Measurements from ENCODE around the gene LNPEP.
"Not testable (repeated sequence)": the region's sequence is repeated elsewhere in the genome, so short reads cannot be mapped to it uniquely, and the experiment has no call there.

The LNPEP gene

DNA sequence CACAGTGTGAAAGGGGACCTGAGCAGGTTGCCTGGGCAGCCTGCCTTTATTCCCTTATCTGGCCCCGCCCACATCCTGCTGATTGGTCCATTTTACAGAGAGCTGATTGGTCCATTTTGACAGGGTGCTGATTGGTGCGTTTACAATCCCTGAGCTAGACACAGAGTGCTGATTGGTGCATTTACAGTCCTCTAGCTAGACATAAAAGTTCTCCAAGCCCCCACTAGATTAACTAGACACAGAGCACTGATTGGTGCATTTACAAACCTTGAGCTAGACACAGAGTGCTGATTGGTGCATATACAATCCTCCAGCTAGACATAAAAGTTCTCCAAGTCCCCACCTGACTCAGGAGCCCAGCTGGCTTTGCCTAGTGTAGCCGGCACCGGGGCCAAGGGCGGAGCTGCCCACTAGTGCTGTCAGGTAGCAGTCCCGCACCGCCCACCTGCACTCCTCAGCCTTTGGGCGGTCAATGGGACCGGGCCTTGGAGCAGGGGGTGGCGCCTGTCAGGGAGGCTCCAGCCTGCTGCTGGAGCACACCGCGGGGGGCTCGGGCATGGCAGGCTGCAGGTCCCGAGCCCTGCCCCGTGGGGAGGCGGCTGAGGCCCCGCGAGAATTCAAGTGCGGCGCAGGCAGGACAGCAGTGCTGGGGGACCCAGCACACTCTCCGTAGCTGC lies 149.0 kb downstream of the LNPEP start:
- peaks cover 17% of the 10 kb centered on the region for H3K9me3 ChIP-seq (ENCODE audit: control insufficient read depth, insufficient read depth, low read depth, low read length)
- H3K9ac ChIP-seq (ENCODE audit: low read length); H3K36me3 ChIP-seq (ENCODE audit: control insufficient read depth, insufficient read depth, low read length); H3K4me1 ChIP-seq (ENCODE audit: control insufficient read depth, insufficient read depth, low read length); H3K27ac ChIP-seq (ENCODE audit: low read depth, low read length); H3K4me3 ChIP-seq (ENCODE audit: low read depth, low read length); H3K27me3 ChIP-seq (ENCODE audit: control insufficient read depth, insufficient read depth, low read length): not testable (repeated sequence)

DNA sequence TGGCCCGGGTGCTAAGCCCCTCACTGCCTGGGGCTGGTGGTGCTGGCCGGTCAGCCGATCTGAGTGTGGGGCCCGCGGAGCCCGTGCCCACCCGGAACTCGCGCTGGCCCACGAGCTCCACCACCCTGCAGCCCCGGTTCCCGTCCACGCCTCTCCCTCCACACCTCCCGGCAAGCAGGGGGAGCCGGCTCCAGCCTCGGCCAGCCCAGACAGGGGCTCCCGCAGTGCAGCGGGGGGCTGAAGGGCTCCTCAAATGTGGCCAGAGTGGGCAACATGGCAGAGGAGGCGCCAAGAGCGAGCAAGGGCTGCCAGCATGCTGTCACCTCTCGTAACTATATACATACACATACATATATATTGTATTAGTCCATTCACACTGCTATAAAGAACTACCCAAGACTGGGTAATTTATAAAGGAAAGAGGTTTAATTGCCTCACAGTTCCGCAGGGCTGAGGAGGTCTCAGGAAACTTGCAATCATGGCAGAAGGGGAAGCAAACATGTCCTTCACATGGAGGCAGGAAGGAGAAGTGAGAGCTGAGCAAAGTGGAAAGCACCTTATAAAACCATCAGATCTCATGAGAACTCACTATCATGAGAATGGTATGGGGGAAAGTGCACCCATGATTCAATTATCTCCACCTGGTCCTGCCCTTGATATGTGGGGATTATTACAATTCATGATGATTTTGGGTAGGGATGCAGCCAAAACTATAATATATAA lies 149.7 kb downstream of the LNPEP start:
- Histone ChIP-seq H3K9me3 (ENCODE audit: control insufficient read depth, insufficient read depth, low read depth, low read length) (peaks cover 17% of the 10 kb centered on the region), H3K9ac (ENCODE audit: low read length) (no peak overlapping the region), H3K27ac (ENCODE audit: low read depth, low read length) (no peak overlapping the region), H3K4me3 (ENCODE audit: low read depth, low read length) (no peak overlapping the region), H3K4me1 (ENCODE audit: control insufficient read depth, insufficient read depth, low read length) (no peaks in the 10 kb centered on the region), H3K36me3 (ENCODE audit: control insufficient read depth, insufficient read depth, low read length) (no peaks in the 10 kb centered on the region), H3K27me3 (ENCODE audit: control insufficient read depth, insufficient read depth, low read length) (no peaks in the 10 kb centered on the region)

Measured in HUES6 (cell line).